Stimulated activated CD8-positive, alpha-beta memory T cell treated with anti-CD3 and anti-CD28 coated beads, Interleukin-2, amount 100 ng/mL, for 48 hours (primary cell): ENCODE data around the gene GALNT2.
A peak's percentile ranks its signal among the peaks of the same experiment; 100 is the strongest.

Source experiments
- DNase-seq, 2 donors: peaks; one replicate each; pipeline ENCODE4 v3.0.0-alpha.2; 2020; ENCODE audit warnings: low read depth in 2 of 2

GALNT2 gene

DNA sequence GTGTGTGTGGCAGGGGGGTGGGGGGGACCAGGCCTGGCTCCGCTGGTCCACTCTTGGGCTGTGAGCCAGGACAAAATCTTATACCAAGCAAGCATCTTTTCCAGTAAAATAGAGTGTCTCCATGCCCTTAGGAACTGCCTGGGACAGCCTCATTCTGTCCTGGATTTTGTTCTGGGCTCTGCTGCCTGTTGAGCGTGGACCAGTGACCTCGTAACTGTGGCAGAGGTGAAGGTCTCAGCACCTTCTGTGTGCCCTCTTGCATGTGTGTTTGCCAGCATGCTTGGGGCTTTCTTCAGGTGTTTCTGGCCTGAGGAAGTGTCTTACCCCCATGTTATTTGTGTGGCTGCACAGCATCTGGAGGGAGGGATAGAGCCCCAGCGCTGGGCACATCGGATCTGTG, 45.7 kb downstream of the GALNT2 start:
- DNase-seq: no peak

DNA sequence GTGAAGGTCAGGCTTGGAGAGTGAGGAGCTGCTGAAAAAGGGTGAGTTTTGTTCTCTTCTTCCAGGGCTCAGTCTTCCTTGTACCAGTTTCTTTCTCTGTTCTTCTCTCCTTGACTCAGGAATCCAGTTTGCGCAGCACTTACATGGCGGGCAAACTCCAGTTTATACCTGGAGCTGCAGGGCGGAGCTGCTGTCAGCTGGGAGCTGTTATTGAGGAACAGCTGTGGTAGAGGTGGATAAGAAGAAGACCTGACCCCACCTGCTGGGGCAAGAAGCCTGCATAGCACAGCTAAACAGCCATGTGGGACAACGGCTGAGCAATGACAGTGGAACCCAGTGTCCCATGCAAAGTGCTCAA, 46.2 kb downstream of the GALNT2 start:
- DNase-seq: no peak

DNA sequence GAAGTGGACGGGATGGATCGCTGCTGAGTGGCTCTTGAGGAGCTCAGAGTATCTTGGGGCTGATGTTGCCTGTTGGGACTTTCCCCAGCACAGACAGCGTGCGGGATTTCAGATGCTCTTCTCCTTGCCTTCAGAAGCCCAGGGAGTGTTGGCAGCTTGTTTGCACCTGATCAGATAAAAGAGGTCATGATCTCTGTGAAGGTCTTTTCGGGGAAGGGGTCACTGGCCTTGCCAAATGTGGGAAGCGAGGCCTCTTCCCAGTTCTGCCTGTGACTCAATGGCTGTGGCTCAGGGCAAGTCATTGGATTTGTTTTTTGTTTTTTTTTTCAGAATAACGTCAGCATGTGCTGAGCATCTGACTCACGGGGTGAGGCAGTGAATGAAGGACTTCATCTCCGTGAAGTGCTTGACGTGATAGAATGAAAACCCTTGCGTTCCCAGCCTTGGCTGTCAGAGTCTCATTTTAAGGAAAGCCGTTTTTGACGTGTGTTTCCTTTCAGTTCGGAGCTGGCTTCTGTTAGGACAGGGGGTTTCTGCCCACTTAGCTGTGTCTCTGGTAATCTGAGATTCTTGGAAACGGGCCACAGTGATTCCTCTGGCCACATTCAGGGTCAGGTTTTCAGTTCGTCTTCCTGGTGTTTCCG, 46.7 kb downstream of the GALNT2 start:
- DNase-seq: no peak

DNA sequence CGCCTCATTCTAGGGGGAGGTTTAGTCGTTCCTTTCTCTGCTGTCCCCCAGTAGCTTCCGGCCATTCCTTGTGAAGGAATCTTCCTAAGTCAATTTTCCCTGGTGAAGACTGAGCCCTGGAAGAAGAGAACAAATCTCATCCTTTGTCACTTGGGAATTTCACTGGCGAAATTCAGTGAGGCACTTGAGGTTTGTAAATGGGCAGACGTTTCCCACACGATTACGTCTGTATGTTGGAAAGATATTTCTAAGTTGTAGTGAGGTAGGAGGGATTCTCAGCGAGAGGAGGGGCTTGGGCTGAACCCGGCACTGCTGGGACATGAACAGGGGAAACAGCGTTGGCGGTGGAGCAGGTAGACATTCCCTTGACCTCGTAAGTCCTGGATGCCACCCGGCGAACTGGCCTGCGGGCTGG, 47.2 kb downstream of the GALNT2 start:
- DNase-seq: no peak

DNA sequence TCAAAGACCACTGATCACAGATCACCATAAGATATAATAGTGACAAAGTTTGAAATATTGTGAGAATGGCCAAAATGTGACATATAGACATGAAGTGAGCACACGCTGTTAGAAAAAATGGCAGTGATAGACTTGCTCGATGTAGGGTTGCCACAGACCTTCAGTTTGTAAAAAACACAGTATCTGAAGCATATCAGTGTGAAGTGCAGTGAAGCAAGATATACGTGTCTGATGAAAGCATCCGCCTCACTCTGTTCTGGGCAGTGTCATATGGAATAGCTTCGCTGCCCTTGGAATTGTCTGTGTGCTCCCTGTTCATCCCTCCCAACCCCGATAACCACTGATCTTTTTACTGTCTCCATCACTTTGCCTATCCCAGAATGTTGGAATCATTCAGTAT, 50.7 kb downstream of the GALNT2 start:
- DNase-seq: no peak

DNA sequence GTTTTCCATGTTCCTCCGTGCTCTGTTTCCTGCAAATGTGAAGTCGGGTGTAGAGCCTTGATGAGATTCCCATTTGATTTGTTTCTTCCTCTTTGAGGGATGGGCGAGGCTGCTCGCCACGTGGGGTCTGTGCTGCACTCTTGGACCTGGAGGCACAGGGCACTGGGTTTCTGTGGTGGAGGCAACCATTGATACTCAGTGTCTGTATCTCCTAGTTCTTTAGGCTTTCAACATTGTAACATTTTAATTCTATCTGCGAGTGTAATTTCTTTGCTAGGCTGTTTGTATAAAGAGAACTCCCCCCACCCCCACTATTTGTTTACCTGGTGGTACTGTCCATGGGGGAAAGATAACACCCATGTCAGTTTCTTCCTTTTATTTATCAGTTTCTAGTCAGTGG, 52.3 kb downstream of the GALNT2 start:
- DNase-seq: no peak

DNA sequence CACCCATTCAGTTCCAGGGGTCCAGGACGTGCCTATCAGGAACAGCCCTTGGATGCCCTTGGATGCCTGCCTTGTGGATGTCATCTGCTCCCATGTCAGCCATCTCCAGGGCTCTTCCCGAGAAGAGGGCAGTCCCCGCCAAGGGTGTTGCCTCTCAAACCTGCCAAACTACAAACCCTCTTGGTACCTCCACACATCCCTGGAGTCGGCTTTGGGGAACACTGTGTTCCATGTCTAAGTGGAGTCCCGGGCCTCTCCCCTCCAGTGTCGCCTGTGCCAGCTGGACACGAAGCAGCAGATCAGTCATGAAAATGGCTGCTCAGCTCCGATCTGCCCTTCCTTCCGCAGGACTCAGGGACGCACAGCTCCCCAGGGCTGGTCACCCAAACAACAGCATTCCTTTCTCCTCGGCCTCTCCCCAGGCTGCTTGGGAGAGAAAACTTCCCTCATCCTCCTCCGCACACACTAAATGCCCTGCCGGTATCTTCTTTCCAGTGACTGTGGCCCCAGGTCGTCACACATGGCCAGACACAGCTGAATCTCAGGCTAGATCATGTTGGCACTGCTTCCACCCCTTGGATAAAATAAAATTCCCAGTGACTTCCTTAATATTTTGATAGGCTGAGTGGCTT, 53.4 kb downstream of the GALNT2 start:
- no peak for DNase-seq

DNA sequence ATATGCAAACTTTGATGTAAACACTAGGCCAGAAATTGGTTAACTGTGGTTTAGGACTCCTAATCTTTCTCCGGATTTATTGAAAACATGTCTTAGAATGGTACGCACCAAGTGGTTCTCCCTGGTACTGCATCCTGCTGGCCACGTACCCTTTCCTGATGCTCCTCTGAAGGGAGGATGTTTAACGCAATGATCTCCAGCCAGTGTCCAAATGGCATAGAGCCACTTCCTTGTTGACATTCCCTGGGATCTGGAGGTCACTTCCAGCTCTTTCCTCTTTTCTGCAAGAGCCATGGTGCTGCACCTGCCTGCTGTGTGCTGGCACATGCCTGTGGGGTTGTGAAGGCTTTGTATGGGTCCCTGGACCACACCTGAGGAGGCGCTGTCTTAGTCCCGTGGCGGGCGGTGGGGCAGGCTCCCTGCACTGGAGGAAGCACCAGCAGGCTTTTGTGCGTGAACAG, 53.9 kb downstream of the GALNT2 start:
- DNase-seq: no peak

DNA sequence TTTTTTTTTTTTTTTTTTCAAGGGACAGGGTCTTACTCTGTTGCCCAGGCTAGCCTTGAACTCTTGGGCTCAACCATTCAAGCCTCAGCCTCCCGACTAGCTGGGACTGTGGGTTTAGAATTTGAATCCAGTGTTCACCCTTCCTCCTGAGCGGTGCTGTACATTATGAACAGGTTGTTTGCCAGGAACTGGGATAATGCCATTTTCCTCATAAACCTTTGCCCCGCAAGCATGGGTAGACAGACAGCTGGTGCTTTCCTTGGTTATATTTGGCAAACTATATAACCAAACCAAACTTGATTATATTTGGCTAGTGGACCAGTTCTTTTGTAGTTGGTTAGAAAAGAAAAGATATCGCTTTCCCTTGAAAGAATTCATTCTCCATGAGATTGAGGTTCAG, 54.9 kb downstream of the GALNT2 start:
- DNase-seq: no peak

DNA sequence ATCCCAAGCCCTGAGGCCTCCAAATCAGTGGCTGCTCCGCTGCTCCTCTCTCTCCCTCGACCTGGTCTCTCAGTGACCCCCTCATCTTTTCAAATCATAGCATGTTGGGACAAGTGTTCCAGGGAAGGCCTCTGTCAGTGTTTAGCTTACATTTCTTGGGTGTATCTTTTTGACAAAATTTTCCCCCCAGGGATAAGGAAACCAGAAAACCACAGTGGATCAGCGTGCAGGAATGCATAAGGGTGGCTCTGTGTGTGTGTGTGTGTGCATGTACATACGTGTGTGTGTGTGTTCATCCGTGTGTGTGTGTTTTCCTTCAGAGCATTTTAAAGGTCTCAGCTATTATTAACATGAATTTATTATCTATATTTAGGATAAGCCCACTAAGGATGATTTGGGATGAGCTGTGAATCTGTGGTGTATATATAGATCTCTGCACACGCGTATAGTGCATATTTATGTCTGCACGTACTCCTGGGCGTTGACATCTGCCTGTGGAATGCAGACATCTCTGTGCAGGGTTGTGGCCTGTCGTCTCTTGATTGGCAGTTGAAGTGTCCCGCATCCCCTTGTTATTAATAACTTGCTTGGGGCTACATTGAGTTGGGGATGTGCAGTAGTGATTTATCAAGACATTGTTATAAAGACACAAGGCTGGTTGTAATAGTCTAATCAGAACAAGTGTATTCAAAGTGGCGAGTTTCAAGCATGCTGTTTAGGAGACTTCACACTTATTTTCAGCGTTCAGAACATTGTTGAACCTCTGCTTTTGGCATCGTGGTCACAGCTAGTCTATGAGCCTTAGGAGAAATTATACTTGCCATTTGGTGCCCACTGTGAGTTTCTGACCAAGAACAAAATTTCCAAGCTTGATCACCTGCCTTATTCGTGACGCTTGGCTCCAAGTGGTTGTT, 55.6 kb downstream of the GALNT2 start:
- DNase-seq: no peak

DNA sequence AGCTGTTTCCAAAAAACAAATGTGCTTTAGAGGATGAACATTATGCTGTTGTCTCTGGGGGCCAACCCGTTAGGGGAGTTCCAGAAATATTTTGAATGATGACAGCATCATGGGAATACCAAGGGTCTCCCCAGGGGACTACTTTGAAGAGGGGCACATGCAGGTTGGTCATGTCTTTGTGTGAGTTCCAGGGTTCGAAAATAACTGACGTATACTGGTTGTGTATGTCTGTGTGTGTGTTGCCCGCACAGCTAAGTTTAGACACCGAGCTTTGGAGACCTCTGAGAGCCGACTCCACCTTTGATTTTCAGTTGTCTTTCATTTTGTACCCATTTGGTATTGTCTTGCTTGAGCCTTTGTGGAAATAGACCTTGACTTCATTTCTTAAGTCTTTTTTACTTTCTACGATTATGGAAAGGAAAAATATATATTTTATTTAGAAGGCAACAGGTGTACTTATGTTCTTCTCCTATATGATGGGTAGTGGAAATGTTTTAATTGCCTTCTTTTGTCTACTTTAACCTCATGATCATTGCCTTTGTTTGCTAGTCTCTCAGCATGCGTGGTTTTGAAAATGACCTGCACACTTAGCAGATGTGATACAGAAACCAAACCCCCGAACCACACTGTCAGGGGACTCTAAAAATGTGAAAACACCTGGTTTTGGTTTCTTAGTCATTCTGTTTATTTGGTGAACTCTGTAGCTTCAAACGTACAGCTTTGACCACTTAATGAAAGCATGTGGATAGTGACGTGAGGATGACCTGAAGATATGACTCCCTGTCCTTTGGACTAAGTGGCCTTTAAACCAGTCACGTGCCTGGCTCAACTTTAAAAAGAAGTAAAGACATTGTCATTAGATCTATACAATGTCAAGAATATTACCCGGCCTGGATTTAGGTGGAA, 56.5 kb downstream of the GALNT2 start:
- no peak for DNase-seq

DNA sequence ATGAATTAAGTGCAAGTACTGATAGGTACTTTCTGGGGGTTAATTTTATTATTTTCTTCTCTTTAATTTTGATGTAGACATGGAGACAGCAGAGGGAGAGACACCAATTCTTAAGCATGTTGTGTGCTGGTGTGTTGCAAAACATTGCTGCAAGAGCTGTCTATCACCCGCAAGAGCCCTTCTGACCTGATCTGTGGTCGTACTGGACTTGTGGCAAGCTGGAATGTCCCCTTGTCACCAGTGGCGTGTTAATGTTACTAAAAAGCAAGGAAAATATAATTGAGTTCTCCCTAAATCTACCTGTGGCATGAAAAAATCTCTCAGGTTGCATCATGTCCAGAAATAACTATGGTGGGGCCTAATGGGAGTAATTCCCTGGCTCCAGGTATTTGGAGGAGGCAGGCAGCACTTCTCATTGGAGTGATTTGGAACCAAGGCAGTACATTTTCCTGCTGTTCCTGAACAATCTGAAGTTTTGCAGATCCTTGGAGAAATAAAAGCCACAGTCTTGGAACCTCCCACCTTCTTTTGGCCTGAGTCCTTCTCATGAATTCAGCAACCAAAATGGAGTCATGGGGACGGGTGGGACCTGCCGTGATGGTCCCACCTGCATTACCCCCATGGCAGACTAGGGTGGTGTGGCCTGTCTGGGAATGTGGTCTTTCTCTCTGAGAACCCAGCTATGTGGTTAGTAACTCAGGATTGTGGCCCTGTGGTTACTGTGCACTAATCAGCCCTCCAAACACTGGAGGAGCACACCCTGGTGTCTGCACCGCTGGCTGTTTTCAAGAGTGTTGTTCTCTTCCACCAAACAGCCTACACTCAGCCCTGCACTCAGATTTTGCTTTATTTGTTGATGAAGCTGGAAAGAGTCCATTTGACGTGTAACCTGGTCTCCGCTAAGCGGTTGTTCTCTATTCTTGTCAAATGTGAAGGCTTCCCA, 57.4 kb downstream of the GALNT2 start:
- no peak for DNase-seq

DNA sequence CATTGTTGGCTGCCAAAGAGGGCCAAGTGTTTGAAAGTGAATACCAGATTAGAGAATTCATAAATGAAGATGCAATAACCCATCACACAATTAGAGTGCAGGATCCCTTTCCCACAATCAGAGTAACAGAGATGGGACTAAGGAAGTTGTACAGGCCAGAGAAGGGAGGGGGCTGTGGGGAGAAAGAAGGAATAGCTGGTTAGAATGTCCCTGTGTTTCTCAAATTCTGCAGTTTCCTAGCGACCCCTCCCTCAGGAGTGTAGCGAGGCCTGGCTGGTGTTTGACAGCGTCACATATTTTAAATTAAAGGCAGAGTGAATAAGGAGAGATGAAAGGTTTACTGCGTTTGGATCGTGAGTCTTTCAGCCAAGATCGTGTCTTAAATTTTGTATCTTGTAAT, 58.1 kb downstream of the GALNT2 start:
- no peak for DNase-seq

DNA sequence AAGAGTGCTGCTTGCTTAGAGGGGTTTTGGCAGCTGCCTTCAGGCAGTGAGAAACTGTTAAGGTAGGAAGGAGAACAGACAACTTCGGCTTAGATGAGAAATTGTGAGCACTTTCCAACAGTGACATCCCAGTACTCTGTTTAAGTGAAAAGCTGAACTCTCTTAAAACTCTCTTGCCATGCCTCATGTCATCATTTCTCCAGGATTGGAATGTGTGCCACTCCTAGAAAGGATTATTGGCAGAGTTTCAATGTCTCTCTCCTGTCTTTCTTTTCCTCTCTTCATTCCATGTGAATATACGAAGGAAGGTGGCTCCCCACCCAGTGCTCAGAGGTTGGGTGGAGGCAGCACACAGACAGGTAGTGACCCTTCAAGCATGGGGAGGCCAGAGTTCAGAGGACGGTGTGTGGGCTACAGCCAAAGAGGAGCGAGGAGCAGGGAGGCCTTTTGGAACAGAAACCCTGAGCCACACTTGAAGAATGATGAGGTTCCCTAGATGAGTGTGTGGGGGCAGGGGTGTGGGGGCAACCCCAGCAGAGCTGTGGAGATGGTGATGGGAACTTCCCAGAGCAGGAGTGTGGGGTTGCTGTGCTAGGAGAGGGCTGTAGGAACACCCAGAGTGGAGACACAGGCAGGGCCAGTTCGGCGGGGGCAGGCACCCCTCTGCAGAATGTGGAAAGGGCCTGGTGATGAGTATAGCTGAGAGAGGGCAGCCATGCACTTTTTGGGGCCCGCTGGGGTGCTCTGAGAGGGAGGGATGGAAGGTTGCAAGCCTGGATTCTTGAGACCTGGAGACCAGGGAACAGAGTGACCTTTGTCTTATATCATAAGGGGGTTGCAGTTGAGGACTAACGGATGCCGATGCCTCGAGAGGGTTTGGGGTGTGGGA, 58.8 kb downstream of the GALNT2 start:
- DNase-seq: peak in 1 of 2 donors; percentile 32

DNA sequence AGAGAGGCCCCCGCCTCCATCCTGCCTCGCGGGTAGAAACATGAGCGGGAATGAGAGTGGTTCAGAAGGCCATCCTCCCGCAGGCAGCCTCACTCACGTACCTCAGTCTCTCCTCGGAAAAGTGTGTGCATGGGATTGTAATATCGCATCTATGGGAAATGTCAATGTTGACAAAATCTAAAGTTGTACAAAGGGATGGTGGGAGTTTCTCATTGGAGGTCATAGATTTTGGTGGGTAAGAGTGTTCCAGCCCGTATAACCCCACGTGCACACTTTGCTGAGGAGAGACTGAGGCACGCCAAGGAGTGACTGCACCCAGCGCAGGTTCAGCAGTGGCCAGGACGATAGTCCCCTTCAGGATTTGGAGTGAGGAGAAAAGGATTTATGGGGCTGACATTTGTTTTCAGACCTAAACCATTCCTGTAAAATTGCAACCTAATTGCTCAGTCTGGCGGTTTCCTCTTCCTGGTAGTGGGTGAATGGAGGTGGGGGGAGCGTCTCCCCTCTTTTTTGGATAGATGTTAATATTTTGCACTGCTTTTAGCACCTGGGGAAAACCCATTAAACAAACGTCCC, 59.6 kb downstream of the GALNT2 start:
- DNase-seq: no peak

DNA sequence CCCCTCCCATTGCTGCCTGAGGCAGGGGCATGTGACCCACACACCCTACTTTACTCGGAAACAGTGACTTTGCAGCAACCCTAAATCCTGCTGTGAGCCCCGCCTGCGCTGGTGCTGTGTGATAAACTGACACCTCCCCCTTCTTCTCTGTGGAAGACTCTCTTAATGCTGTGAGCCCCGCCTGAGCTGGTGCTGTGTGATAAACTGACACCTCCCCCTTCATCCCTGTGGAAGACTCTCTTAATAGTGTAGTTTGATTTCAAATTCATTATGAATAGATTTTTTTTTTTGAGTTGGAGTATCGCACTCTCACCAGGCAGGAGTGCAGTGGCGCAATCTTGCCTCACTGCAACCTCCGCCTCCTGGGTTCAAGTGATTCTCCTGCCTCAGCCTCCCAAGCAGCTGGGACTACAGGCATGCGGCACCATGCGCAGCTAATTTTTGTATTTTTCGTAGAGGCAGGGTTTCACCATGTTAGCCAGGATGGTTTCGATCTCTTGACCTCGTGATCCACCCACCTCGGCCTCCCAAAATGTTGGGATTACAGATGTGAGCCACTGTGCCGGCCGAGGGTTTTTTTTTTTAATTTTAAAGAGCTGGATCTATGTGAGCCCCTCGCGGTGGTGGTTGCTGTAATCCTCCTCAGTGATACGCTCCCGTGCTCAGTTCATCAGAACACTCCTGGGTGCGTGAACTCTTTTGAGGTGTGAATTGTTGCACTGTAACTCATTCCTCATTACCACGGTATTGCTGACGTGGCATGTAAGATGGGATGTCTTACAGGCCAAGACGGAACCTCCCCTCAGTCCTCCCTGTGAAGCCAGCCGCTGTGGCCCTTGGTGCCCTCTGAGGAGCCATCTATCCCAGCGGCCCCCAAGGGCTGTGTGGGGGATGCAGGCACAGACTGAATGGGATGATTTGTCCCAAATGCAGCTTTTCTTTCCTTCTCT, 60.3 kb downstream of the GALNT2 start:
- DNase-seq: peak; percentile 32 to 48

DNA sequence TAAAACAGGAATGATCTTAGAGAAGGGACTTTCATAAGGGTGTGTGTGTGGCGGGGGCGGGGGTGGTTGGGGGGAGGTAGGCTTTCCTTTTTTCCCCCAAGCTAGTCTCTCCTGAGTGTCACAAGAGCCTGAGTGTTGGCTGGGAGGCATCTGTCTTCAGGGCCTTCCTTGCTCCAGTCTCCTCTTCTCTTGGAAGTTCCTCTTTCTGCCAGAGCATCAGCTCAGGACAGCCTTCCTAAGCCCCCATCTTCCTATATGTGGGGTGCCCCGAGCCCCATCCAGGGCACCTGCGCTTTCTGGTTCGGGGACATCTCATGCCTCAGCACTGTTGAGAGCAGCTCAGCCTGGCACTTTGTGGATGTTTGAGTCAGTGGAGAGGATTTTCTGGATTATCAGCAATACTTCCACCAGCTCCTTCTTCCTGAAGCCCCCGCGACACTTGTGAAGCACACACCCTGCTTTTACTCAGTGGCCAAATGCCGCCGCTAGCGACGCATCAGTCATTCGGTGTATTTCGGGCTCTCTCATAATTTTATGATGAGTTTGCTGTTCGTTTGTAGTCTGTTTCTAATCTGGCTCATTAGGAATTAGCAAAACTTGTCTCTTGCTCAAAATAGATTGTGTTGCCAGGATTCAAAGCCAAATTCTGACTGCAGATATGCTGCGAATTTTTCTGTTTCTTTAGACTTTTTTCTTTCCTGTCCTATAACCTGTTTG, 61.7 kb downstream of the GALNT2 start:
- DNase-seq: no peak
